ENCODE results near the gene VGF.

VGF gene

DNA sequence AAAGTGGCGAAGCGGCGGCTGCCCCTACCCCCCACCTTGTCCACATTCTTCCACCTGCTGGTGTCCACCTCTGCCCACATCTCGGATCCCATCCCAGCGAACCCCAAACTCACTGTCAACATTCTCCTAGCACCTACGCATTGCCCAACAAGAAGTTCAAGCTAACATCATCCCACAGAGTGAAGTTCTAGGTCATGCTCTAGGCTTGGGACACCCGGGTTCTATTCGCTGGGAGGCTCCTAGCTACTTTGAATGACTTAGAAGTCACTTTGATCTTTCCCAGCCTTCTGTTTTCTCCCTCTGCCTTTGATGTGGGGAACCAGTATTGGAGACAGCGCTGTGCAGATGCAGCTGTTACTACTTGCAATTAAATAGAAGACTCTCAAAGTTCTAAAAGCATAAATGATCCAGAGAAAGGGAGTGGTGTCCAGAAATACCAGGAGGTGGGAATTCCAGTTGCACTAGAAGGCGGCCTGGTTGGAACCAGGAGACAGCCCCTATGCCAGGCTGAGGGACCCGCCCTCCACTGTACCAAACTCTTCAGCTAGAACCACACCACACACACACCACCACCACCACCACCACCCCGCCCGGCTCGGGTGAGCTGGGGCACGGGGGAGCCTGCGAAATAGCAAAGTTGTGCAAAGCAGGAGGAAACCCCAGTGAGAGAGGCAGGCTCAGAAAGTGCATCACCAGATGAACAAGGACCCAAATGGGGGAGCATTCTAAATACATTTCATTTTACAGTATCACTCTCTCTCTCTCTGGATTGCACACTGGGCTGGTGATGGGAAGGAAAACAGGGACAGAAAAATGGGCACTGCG, 5.5 kb upstream of the VGF start:
- H3K4me3 ChIP-seq (ENCODE audit: low read depth, low read length), result peak overlapping the region; percentile 73
- H3K27me3 ChIP-seq (ENCODE audit: control insufficient read depth, insufficient read depth, low read length), result peaks cover 89% of the 10 kb centered on the region
- H3K4me1 ChIP-seq (ENCODE audit: control insufficient read depth, insufficient read depth, low read length), result peaks cover 33% of the 10 kb centered on the region
- H3K36me3 ChIP-seq (ENCODE audit: control insufficient read depth, insufficient read depth, low read length), result no peaks in the 10 kb centered on the region
- no peak overlapping the region for H3K9ac ChIP-seq (ENCODE audit: low read depth, low read length)
- no peaks in the 10 kb centered on the region for H3K9me3 ChIP-seq (ENCODE audit: control insufficient read depth, insufficient read depth, low read length)

DNA sequence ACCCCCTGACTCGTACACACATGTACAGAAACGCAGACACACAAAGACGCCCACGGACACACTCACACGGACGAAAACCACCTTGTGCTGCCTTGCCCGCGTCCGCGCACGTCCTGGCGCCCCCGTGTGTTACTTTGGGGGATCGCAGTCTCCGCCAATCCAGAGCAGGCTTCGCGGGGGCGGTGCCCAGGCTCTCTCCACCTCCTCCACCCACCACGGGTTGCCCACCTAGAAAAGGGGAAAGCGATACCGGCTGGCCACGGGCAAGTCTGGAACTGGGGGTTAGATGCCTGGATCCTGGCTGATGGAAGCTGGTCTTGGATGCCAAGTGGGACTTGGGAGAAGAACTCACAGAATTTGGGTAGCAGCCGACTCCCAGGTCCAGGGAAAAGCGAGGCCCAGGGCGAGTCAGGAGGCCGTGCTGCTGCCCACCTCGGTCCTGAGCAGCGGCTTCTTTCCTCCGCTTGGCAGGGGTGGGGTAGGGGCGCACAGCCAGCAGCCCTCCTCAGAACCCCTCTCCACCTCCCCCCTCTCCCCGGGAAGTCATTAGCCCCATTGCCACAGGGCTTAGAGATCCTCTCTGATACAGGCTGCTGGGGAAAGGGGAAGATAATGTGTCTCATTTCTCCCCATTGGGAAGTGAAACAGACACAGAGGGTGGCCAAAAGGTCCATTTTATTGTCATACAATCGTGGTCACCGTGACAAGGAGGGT, 4.6 kb upstream of the VGF start:
- no peak overlapping the region for H3K9ac ChIP-seq (ENCODE audit: low read depth, low read length)
- no peaks in the 10 kb centered on the region for H3K36me3 ChIP-seq (ENCODE audit: control insufficient read depth, insufficient read depth, low read length)
- H3K9me3 ChIP-seq (ENCODE audit: control insufficient read depth, insufficient read depth, low read length), result no peaks in the 10 kb centered on the region
- H3K27me3 ChIP-seq (ENCODE audit: control insufficient read depth, insufficient read depth, low read length), result peaks cover 83% of the 10 kb centered on the region
- peak overlapping the region; percentile 73 for H3K4me3 ChIP-seq (ENCODE audit: low read depth, low read length)
- peaks cover 33% of the 10 kb centered on the region for H3K4me1 ChIP-seq (ENCODE audit: control insufficient read depth, insufficient read depth, low read length)

DNA sequence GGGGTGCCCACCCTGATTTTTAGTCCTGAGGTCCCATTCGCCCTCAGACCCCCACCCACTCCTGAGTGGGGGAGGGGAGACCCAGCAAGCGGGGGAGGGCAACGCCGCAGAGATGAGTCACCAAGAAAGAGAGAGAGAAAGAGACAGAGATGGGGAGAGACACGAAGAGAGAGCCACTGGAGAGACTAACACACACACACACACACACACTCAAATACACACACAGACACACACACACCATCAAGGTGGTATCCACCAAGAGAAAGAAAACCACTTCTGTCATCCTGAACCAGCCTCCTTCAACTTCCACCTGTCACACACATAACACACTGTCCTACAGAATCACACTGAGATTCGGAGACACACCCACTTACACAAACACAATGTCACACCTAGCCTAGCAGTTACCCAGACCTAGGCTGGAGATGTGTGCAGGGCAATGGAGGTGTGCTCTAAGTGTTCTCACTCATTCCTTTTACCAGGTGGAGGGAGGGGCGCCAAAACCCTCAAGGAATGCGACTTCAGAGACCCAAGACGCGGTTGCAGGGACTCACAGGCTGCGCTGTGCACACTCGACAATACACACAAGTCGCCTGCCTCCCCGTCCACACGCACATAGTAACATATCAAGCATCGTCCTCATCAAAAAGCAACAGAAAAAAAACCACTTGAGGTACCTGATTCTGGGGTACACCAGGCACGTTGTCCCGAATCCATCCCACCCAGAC, 3.9 kb upstream of the VGF start:
- no peaks in the 10 kb centered on the region for H3K9me3 ChIP-seq (ENCODE audit: control insufficient read depth, insufficient read depth, low read length)
- H3K4me1 ChIP-seq (ENCODE audit: control insufficient read depth, insufficient read depth, low read length), result peaks cover 33% of the 10 kb centered on the region
- H3K36me3 ChIP-seq (ENCODE audit: control insufficient read depth, insufficient read depth, low read length), result no peaks in the 10 kb centered on the region
- H3K4me3 ChIP-seq (ENCODE audit: low read depth, low read length), result peak overlapping the region; percentile 73
- H3K9ac ChIP-seq (ENCODE audit: low read depth, low read length), result no peak overlapping the region
- H3K27me3 ChIP-seq (ENCODE audit: control insufficient read depth, insufficient read depth, low read length), result peaks cover 83% of the 10 kb centered on the region

DNA sequence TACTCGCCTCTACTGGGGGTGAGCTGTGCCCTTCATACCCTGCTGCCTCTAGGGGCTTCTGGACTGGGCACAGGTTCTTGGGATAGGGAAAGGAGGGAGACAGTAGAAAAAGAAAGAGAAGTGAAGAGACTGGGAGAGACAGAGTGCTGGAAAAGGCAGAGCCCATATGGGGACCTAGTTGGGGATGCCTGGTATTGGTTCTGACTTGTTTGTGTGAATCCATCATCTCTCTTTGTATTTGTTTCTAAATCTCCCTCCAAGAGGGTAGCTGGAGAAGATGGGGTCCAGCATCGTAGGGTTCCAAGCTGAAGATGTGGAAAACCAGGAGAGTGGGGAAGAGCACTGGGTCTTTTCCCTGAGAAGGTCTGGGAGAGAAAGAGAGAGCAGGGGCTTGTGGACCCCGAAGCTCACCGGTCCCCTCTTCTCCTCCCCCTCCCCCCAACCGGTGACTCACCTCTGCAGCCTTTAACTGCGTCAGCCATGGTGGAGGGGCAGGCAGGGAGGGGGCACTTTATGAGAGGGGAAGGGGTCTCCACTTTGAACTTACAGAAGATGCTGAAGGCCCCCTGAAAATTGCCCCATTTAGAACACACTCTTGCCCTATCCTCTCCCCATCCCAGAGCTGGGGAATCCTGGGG, 3.2 kb upstream of the VGF start:
- H3K36me3 ChIP-seq (ENCODE audit: control insufficient read depth, insufficient read depth, low read length), result no peaks in the 10 kb centered on the region
- peak overlapping the region; percentile 73 for H3K4me3 ChIP-seq (ENCODE audit: low read depth, low read length)
- H3K27me3 ChIP-seq (ENCODE audit: control insufficient read depth, insufficient read depth, low read length), result peaks cover 78% of the 10 kb centered on the region
- no peaks in the 10 kb centered on the region for H3K9me3 ChIP-seq (ENCODE audit: control insufficient read depth, insufficient read depth, low read length)
- H3K4me1 ChIP-seq (ENCODE audit: control insufficient read depth, insufficient read depth, low read length), result peaks cover 33% of the 10 kb centered on the region
- H3K9ac ChIP-seq (ENCODE audit: low read depth, low read length), result no peak overlapping the region

DNA sequence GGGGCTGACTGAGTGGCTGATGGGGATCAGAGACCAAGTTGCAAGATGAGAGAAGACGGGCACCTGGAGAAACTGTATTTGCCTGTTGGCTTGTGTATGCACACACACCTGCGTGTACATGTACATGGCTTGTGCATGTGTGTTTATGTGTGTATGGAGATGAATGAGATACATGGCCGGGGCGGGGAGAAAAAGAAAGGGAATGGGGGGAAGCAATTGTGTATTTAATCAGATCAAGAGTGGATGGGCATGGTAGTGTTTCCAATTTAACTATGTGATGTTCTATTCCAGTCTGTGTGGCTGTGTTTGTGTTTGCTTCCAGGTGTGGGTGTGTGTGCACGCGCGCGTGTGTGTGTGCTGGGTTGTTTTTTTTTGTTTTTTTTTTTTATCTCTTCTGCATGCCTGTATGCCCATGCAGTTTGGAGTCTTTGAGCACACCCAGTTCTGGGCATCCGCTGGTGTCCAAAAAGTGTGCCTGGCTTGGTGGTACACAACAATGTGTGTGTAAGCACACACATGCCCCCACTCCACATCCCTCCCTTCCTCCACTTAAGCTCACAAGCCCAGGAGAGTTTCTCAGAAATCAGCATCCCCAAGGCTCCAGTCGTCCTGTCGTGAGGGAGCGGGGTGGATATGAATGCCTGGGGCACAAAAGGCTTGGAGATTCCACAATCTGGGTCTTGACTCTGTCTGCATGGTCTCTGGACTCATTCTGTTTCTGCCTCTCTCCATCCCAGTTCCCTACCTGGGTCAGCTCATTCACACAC, 2.5 kb upstream of the VGF start:
- Histone ChIP-seq H3K9me3 (ENCODE audit: control insufficient read depth, insufficient read depth, low read length) (no peaks in the 10 kb centered on the region), H3K4me1 (ENCODE audit: control insufficient read depth, insufficient read depth, low read length) (peaks cover 29% of the 10 kb centered on the region), H3K4me3 (ENCODE audit: low read depth, low read length) (peak overlapping the region; percentile 73), H3K9ac (ENCODE audit: low read depth, low read length) (no peak overlapping the region), H3K27me3 (ENCODE audit: control insufficient read depth, insufficient read depth, low read length) (peaks cover 71% of the 10 kb centered on the region), H3K36me3 (ENCODE audit: control insufficient read depth, insufficient read depth, low read length) (no peaks in the 10 kb centered on the region)

DNA sequence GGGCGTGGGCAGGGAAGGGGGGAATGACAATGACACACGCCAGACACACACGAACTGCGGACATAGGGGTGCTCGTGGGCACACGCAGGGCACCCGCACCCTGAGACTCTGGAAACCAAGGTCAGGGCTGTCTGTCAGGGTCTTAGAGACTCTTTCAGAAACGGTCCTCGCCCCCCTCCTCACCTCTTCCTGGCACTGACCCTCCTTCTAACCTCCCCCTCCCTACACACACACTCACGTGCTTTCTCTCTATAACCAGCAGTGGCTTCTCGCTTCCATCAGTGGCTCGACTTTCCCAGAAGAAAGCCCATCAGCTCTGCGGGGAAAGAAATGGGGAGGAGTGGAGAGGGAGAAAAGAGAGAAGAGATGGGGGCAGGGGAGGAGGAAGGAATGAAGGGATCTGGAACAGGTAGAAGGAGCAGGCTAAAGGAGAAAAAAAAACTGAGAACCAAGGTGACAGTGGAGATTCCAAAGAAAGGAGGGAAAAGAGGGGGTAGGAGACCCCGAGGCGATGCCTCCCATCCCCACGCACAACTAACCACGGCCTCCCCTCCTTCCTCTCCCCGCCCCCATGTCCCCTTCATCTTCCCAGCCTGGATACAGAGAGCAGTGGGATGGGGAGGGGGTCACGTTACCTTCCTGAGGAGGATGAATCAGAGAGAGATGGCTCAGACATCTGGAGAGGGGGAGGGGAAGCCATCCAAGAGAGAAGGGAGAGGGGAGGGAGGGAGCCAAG, 1.7 kb upstream of the VGF start:
- Histone ChIP-seq H3K9me3 (ENCODE audit: control insufficient read depth, insufficient read depth, low read length) (no peaks in the 10 kb centered on the region), H3K9ac (ENCODE audit: low read depth, low read length) (no peak overlapping the region), H3K27me3 (ENCODE audit: control insufficient read depth, insufficient read depth, low read length) (peaks cover 64% of the 10 kb centered on the region), H3K36me3 (ENCODE audit: control insufficient read depth, insufficient read depth, low read length) (no peaks in the 10 kb centered on the region), H3K4me1 (ENCODE audit: control insufficient read depth, insufficient read depth, low read length) (peaks cover 31% of the 10 kb centered on the region), H3K4me3 (ENCODE audit: low read depth, low read length) (peak overlapping the region; percentile 73)

DNA sequence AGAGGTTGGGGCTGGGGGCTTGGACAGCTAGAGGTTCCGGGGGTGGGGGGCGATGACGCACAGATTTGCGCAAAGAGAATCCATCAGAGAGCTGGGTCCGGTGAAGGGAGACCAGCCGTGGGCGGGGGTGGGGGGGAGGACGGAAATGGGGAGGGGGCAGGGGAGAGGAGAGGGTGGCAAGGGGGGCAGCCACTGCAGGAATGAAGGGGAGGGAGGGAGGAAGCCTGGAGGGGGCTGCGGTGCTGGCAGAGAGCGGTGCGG, 1.2 kb upstream of the VGF start:
- no peaks in the 10 kb centered on the region for H3K9me3 ChIP-seq (ENCODE audit: control insufficient read depth, insufficient read depth, low read length)
- peaks cover 32% of the 10 kb centered on the region for H3K4me1 ChIP-seq (ENCODE audit: control insufficient read depth, insufficient read depth, low read length)
- no peaks in the 10 kb centered on the region for H3K36me3 ChIP-seq (ENCODE audit: control insufficient read depth, insufficient read depth, low read length)
- H3K4me3 ChIP-seq (ENCODE audit: low read depth, low read length), result peak overlapping the region; percentile 73
- H3K27me3 ChIP-seq (ENCODE audit: control insufficient read depth, insufficient read depth, low read length), result peaks cover 59% of the 10 kb centered on the region
- no peak overlapping the region for H3K9ac ChIP-seq (ENCODE audit: low read depth, low read length)

DNA sequence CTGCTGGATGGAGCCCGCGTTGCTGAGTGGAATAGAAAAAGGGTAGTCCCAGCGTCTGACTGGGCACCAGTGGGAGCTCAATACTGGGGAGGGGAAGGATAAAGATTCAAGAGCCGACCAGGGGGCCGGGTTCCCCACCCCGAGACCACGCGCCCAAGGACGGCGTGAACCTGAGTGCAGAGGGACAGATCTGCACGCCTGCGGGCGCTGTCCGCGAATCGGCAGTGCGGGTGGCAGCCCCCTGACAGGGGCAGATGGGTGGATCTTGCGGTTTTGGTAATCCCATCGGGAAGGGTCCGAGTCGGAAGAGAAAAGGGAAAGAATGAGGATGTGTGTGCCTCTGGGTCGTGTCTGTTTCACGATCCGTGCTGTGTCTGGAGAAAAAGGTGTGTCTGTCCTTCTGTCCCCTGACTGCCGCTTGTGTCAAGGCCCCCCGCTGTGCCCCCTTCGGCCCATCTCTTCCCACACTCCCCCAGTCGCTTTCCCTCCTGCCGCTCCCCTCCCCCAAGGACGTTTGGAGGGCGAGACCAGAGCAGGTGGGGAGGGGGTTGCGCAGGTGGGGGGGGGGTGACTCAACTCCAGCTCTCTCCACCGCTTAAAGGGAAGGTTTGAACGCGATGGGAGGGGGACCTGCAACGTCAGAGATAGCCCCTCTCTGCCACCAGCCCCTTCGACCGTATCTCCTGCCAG, 734 bp upstream of the VGF start:
- no peaks in the 10 kb centered on the region for H3K9me3 ChIP-seq (ENCODE audit: control insufficient read depth, insufficient read depth, low read length)
- peaks cover 54% of the 10 kb centered on the region for H3K27me3 ChIP-seq (ENCODE audit: control insufficient read depth, insufficient read depth, low read length)
- H3K36me3 ChIP-seq (ENCODE audit: control insufficient read depth, insufficient read depth, low read length), result no peaks in the 10 kb centered on the region
- H3K4me3 ChIP-seq (ENCODE audit: low read depth, low read length), result peak overlapping the region; percentile 67
- peaks cover 32% of the 10 kb centered on the region for H3K4me1 ChIP-seq (ENCODE audit: control insufficient read depth, insufficient read depth, low read length)
- no peak overlapping the region for H3K9ac ChIP-seq (ENCODE audit: low read depth, low read length)

DNA sequence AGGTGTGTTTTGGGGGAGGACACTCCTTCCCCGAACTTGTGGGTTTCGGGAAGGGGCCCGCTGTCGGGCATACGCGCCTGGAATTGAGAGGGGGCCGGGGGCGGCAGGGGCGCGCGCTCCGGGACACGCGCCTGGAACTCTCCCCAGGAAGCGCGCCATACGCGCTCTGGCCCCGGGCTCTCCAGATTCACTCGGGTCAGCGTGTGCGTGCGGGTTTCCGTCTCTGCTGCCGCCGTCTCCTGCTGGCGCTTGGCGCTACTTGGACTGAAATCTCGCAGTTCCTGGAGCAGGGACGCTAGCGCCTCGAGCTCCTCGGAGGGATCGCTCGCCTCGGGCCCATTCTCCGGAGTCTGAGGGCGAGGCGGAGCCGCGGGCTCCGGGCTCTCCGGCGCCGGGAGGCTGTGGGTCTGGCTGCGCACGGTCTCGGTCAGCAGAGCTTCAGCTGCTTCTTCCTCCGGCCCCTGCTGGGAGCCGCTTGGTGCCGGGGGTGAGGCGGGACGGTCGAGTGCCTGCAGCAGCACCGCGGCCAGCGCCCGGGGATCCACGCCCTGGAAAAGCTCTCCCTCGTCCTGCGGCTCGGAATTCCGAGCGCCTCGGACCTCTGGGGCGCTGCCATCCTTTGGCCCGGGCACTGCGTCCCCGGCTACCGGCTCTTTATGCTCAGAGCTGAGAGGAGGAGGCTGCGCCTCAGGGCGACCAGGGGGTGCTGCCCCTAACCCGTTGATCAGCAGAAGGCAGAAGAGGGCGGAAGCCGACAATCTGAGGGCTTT, 1.1 kb downstream of the VGF start:
- H3K4me3 ChIP-seq (ENCODE audit: low read depth, low read length), result peak overlapping the region; percentile 71
- no peaks in the 10 kb centered on the region for H3K36me3 ChIP-seq (ENCODE audit: control insufficient read depth, insufficient read depth, low read length)
- peaks cover 35% of the 10 kb centered on the region for H3K27me3 ChIP-seq (ENCODE audit: control insufficient read depth, insufficient read depth, low read length)
- no peak overlapping the region for H3K9ac ChIP-seq (ENCODE audit: low read depth, low read length)
- no peaks in the 10 kb centered on the region for H3K9me3 ChIP-seq (ENCODE audit: control insufficient read depth, insufficient read depth, low read length)
- H3K4me1 ChIP-seq (ENCODE audit: control insufficient read depth, insufficient read depth, low read length), result peaks cover 27% of the 10 kb centered on the region

Measured in iPS-15b (cell line).